Stimulated activated CD4-positive, alpha-beta T cell treated with anti-CD3 and anti-CD28 coated beads, Interleukin-12 subunit alpha, Interleukin-12 subunit beta, amount 100 ng/mL, for 24 hours (primary cell): ENCODE data around the gene GCK.
A peak's percentile ranks its signal among the peaks of the same experiment; 100 is the strongest.
"Not testable (repeated sequence)": the region's sequence is repeated elsewhere in the genome, so short reads cannot be mapped to it uniquely, and the experiment has no call there.

Source experiments
- DNase-seq, 2 experiments: peaks; one replicate each; pipeline ENCODE4 v3.0.0-alpha.2; 2020; ENCODE audit warnings: low read depth in 2 of 2

GCK gene

DNA sequence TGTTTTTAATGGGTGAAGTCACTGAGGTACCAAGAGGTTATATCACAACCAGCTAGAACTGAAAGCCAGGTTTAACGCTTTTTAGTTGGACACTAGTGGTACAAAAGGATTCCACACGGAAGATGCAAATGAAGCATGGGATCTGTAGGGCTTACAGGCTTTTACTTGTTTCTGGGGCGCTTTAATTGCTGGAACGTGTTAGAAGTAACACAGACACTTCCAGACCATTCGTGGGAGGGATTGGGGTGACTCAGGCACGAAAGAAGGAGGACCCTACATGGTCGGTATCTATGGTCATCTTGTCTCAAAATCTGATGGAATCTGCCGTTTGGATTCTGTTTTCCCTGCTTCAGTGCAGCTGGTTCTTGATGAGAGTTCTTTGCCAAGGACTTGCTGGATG lies 12.6 kb upstream of the GCK start:
- no peak for DNase-seq

DNA sequence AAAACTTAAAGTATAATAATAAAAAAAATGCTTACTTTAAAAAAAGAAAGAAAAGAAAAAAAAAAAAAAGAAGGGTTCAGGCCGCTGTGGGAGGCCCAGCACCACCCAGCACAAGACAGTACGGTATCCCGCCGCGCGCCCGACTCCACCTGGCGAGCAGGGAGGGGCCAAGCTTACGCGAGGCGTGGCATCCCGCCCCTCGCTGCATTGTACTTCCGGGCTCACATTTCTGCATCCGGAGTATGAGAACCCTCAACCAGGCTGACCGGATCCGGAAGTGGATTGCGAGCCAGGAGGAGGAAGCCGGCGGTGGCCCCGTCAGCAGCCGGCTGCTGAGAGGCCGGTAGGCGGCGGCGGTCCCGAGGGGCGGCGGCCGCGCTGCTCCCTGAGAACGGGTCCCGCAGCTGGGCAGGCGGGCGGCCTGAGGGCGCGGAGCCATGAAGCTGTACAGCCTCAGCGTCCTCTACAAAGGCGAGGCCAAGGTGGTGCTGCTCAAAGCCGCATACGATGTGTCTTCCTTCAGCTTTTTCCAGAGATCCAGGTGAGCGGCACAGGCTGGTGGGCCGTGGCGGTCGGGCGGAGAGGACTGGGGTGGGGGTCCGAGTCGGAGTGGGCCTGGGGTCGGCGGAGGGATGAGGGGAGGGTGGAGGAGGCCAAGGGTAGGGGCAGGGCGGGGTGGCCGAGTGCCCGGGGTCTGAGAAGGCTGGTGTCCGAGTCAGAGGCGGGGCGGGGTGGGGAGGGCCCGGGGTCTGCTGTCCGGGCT lies 11.6 kb upstream of the GCK start, which contains the start of gene YKT6:
Gene YKT6, plus strand, starts transcription at position 280 of the 763 bp plus-strand sequence. Its CDS starts 158 bp downstream, at position 438.
- peak; percentile 91 to 94 for DNase-seq

DNA sequence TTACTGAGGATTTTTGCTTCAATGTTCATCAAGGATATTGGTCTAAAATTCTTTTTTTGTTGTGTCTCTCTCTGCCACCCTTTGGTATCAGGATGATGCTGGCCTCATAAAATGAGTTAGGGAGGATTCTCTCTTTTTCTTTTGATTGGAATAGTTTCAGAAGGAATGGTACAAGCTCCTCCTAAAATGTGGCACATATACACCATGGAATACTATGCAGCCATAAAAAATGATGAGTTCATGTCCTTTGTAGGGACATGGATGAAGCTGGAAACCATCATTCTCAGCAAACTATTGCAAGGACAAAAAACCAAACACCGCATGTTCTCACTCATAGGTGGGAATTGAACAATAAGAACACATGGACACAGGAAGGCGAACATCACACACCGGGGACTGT lies 10.9 kb upstream of the GCK start:
- DNase-seq: not testable (repeated sequence)

DNA sequence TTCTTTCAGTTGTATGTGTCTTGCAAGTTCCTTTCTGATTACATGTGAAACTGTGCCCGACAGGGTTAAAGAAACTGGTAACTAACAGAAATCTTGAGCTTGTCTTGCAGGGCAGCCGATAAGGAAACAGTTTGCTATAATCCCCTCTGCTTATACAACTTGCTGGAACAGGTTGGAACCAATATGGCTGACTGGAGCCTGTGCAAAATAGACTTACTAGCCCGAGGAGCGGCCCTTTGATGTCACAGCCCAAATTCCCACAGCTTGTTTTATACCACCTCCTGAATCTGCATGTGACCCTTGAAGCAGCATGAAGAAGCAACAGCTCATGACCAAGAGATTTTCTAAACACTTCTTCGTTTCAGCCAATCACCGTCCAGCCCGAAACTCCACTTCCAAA lies 8.2 kb upstream of the GCK start:
- no peak for DNase-seq

DNA sequence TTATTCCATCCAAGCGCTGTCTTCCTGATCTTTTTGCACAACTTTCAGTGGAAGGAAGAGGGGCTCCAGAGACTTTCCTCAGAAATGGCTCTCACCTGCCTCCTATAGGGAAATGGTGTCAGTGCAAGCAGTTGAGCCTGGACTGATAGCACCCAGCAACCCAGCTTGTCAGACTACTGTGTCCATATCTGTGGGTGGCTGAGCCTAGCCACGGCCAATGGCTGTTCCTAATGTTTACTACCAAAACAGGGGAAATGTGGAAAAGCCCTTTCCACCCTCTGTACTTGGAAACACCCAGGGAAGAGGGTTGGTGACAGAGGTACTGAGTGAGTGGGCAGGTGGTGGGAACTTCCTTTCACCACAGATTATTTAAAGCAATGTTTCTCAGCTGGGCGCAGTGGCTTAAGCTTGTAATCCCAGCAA lies 7.2 kb upstream of the GCK start:
- DNase-seq: peak in 1 of 2 experiments; percentile 12

DNA sequence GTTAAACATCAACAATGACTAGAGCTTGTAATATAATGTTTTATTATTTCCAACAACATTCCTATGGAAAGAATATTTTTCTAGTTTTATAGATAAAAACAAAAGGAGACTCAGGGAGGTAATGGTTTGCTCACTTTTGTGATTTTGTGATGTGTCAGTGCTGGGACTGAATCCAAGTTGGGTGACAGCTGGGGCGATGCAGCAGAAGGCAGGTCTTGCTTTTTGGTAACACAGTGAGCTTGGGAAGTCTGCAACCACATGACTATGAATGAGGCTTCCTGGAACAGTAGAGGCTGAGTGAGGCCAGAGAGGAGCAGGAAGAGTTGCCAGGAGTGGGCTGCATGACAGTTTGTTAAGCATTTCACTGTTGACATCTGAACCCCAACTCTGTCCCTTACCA lies 6.7 kb upstream of the GCK start:
- no peak for DNase-seq

DNA sequence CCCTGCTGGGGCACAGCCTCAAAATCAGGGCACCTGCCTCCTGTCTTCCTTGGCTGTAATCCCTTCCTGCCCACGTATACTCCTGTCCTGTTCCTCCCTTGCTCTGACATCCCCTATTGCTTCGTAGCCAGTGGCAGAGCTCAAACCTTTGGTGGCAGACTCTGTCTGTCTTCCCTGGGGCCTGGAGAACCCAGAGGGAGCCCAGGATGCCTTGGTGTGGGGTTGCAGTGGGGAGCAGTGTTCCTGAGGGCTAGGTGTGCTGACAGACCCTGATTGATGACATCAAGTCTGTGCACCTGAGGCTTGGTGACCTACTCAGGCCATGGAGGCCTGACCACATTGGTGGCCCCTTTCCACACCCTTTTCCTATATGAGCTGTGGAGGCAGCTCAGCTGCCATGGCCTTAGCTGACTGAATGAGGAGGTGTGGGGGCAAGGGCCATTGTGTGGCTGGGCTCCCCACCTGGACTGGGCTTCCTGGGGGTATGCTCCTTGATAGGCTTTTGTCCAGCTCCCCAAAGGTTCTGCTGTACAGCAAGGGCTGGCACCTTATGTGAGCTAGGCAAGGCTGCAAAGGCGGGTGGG lies 5.4 kb upstream of the GCK start:
- no peak for DNase-seq

DNA sequence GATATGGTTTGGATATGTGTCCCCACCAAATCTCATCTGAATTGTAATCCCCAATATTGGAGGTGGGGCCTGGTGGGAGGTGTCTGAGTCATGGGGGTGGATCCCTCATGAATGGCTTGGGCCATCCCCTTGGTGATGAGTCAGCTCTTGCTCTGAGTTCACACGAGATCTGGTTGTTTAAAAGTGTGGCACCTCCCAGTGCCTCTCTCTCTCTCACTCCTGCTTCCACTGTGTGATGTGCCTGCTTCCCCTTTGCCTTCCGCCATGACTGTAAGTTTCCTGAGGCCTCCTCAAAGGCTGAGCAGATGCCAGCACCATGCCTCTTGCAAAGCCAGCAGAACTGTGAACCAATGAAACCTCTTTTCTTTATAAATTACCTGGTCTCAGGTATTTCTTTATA lies 4.8 kb upstream of the GCK start:
- DNase-seq: peak; percentile 23 to 29

DNA sequence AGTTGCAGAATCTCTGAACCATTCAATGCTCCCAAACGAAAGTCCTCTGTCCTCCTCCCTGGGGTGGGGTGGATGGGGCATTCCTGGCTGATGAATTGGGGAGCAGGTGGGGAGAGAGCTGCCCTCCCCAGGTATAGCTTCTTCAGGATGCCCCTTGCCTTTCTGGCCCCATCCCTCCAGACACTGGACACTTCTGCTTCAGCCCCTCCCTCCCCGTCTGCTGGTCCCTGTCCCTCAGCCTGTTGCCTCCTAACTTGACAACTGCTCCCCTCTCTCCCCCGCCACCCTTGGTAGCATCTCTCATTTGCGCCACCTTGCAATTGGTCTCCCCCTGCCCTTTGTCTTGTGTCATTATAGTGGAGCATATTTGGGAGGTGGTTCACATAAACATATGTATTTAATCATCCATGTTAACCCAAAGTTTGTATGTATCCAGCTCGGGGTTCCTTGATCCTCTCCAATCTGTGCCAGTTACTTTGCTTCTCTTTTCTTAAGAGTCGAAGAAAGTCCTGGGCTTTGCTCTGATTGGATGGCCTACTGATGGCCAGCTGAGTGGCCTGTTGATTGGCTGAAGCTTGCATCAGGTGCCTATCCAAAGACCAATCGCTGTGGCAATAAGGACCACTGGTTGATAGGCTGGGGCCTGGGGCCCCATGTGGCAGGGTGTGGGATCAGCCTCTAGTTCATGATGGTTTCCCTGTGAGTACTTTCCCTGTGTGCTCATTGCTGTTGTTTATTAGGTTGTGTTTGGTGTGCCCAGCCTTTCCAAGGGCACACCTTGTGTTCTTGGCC lies 4.0 kb upstream of the GCK start:
- DNase-seq: no peak

DNA sequence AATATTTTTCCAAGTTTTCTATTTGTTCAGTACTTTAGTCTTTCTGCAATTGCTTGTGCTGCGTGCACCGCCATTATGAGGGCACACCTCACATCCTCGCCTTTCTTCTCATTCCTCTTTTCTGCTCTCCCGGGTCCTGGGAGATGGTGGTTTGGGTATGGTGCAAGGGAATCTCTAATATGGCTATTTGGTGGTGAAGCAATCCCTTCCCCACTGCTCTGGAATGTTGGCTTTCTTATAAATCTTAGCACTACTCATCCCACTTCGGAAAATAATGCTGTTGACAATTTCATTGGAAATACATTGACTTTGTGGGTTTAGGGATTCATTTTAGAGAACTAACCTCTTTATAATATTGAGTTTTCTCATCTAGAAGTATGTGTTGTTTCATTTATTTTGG lies 1.9 kb upstream of the GCK start:
- no peak for DNase-seq

DNA sequence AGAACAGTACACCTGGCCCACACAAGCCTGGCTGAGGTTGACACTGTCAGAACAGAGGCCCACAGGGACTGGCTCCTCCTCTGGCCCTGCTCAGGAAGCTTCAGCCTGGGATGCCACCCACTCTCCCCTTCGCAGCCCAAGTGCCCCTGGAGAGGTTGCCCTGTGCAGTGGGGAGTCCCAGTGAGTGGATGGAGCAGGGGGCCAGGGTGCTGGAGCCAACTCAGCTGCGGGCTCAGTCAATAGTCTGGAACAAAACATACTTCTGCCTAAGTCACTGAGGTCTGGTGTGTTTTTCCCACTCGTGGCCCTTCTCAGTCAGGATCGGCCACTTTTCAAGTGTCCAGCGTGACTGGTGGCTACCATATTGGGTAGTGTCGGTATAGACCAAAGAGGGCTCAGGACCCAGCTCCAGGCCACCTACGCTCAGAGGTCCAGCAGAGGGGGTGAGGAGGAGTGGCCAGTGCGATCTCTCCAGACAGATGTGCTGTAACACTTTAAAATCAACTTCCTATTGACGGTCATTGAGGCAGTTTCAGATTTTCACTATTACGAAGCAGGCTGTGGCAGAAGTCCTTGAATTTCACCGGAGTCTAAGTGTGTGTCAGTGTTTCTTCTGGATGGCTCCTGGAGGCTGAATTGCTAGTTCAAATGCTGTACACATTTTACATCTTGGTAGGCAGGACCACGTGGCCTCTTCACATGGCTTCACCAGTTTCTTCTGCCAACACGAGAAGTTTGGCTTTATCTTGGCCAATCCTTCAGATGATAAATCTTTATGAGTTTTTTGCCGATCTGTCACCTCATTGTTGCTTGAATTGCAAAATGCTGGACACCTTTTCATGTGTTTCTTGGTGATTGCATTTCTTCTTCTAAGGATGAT lies 994 bp upstream of the GCK start:
- DNase-seq: no peak

DNA sequence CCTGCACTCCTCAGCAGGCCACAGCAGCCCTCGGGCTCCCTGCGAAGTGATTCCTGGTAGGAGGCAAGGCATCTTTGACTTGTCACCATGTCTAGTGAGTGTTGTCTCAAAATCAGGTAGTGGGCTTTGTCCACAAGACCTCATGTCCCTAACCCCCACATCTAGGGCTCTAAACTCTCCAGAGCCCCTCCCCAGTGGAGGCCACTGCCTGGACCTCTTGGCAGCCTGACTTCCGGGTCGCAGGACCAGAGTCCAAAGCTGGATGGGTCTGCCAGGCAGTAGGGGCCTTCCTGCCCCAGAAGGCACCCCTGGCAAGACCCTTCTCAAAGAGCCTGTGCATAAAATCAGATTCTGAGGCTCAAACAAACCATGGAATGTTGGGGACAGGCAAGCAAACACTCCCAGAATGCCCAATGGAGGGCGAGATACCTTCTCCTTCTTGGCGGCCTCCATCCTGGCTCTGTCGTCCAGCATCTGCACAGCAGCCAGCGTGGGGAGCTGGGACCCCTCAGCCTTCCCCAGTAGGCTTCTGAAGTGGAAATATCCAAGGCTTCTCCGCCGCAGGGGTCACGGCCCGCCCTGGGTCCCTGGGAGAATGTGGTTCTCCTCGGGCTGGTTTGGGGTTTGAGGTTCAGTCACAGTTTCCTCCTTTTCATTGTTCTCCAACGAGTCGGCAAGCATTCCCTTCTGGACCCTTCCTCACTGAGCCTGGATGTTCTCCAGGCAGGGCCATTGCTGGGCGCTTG lies 586 bp downstream of the GCK start:
- DNase-seq: no peak

DNA sequence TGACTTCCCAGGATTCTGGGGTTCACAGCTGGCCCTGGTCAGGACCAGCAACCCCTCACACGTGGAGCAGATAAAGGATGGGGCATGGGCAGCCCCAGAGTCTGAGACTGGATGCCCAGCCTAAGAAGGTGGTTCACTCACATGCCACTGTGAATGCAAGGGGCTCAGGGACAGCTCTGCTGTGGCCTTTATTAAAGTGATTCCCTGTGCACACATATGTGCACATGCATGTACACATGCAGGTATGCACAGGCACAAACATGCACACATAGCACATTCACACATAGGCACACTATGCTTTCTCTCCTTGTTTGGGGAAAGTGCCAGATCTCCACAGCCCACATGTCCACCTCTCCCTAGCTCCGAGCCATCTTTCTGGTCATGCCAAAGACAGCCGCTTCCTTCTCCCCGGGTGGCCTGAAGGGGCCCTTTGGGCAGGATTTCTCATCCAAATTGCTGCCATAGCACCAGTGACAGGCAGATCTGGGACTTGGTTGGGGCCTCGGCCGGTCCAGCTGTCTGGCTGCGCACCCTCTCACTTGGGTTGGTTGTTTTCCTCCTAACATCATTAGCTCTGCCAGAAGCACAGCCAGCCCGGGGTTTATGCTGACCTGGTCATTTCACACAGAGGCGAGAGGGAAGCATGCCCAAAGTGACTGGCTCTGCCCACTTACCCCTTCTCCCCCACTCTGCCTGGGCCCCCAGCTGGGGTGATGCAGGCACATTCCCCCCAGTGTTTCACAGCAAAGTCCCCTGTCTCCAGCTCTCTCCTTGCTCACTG lies 1.4 kb downstream of the GCK start:
- DNase-seq: no peak

DNA sequence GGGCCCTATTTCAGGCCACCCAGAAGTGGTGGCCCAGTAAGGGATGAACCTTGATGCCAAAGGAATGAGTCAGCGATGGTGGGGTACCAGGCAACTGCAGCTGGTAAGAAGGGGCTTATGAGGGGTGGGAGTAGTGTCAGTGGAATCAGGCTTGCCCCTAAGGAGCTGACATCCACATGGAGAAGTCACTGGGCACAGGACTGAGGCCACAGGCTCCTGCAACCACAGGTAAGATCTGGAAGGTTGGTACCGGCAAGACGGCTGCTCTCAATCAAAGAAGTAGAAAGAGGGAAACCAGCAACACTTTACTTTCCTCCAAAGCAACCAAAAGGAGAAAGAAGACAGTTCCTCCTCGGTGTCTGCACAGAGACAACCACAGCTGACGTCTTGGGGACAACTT lies 2.5 kb downstream of the GCK start:
- DNase-seq: no peak

DNA sequence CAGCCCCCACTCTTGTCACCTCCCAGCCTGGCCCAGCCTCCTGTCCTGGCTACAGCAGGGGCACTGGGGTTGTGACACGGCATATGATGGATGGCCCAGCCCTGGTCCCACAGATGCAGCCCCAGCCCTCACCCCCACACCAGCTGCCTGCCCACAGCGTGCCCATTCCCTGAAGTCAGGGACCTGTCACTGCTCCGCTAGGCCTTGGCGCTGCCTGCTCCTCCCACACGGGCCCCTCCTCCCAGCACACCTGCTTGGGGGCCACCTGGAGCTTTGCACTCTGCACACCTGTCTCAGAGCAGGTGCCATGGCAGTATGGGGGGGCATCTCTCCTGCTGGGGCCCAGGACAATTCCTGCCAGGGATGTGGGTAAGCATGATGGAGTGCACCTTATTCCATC lies 3.5 kb downstream of the GCK start:
- DNase-seq: no peak

DNA sequence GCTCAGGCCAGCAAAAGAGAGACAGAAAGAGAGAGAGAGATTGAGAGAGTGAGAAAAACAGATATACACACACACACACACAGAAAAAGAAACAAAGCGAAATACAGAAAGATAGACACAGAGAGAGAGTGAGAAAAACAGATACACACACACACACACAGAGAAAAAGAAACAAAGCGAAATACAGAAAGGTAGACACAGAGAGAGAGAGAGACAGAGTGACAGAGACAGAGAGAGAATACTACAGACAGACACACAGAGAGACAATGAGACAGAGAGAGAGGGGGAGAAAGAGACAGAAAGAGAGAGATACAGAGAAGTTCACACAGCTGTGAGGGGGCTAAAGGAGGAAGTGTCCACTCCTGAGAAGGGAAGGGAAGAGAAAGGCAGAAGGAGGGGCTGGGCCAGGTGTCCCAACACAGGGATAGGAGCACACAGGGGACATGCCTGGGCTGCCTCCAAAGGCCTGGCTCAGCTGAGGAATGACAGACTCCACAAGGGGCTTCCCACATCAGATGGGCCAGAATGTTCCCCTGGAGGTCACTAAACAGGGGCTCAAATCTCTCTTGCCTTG lies 4.3 kb downstream of the GCK start:
- no peak for DNase-seq

DNA sequence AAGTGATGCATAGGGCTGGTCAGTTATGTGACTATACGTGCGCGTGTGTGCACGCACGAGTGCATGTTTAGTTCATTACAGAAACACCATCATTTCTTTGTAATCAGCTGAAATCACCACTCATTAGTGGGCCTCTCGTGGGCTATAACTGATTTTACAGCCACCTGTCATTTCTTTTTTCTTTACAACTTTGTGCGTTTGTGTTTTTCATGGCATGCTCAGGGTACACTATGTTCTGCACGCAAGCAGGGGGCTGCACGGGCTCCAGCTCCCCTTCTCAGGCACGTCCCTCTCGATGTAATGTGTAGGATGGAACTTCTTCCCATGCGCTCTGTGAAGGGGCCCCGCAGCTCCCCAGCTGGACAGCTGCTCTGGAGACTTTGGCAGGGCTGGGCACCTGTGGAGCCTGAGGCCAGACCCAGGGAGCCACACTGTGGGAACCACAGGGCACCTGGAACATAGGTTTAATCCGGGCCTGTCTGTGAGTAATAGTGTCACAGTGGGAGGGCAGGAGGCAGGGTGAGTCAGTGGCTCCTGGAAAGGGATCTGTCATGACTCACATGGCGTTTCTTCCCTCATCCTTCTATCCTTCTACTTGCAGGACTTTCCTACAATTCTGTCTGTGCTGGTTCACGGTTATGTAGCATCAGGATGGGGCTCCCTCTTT lies 4.9 kb downstream of the GCK start:
- no peak for DNase-seq

DNA sequence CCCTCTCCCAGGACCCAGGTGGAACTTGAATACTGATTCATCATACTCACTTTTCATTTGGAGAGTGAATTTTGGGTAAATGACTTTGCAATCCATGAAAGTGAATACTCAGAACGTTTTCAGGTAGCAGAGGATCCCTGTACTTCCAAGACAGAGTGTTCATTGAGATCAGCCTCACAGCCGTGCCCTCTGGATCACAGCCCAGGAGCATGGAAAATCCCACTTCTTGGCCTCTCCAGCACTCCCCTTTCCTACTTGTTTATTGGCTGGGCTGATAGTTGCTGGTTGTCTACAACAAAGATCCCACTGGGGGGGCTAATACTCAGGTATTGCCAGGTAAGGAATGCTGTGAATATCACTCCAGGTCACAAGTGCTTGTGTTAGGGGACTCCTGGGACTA lies 5.9 kb downstream of the GCK start:
- no peak for DNase-seq

DNA sequence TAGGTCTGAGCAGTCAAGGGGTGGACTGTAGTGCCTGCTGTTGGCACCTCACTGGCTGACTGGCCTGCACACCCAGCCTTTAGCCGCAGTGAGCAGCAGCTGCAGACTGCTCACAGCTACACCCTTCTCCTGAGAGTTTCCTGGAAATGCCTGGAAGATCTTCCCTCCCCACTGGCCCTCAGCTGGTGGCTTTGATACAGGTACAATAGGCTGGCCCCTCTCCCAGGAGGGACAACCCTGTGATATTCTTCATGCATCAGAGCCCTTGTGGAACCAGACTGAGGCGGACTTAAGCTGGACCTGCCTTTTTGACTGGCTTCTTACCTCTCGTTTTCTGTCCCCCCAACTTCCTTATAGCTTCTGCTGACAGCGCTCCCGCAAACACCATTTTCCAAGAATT lies 6.4 kb downstream of the GCK start:
- no peak for DNase-seq
